ENCODE data around the gene TGM4.

DNA sequence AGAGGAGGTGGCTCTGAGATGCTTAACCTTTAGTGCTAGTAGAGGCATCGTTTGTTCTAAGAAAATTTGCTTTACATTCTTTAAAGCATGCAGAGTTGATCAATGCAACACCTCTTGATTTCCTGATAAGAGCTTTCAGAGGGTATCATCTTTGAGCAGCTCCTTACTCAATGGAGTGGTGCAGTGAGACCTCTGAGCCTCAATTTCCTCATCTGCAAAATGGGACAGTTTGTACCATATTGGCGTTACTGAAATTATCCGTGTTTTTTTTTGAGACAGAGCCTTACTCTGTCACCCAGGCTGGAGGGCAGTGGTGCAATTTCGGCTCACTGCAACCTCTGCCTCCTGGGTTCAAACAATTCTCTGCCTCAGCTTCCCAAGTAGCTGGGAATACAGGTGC, 14.3 kb upstream of the TGM4 start:
- TF ChIP-seq POLR2A (IDR thresholded peaks at IDR 0.05) = no peak
- TF ChIP-seq, protein P1, sequence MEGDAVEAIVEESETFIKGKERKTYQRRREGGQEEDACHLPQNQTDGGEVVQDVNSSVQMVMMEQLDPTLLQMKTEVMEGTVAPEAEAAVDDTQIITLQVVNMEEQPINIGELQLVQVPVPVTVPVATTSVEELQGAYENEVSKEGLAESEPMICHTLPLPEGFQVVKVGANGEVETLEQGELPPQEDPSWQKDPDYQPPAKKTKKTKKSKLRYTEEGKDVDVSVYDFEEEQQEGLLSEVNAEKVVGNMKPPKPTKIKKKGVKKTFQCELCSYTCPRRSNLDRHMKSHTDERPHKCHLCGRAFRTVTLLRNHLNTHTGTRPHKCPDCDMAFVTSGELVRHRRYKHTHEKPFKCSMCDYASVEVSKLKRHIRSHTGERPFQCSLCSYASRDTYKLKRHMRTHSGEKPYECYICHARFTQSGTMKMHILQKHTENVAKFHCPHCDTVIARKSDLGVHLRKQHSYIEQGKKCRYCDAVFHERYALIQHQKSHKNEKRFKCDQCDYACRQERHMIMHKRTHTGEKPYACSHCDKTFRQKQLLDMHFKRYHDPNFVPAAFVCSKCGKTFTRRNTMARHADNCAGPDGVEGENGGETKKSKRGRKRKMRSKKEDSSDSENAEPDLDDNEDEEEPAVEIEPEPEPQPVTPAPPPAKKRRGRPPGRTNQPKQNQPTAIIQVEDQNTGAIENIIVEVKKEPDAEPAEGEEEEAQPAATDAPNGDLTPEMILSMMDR (IDR thresholded peaks at IDR 0.05) = no peak

All from testis (tissue), 2 donors.